CD4-positive, alpha-beta T cell treated with Interleukin-17A for 1 hour (primary cell): Measurements from ENCODE around the gene MAGI2.

ENCODE experiments used
- DNase-seq: peaks from one replicate; pipeline ENCODE4 v3.0.0-alpha.2; 2020

Gene MAGI2

GRCh38 chr7:78768859-78769258 lies 684.6 kb downstream of the MAGI2 start:
- no peak for DNase-seq

GRCh38 chr7:78765943-78766729 lies 687.3 kb downstream of the MAGI2 start:
- no peak for DNase-seq

- no peak for DNase-seq
These were observed 688.9 kb downstream of the MAGI2 start for GRCh38 chr7:78764571-78764970.

- no peak for DNase-seq
These were observed 690.8 kb downstream of the MAGI2 start for GRCh38 chr7:78762625-78763024.

GRCh38 chr7:78760620-78761355 lies 692.7 kb downstream of the MAGI2 start:
- no peak for DNase-seq

GRCh38 chr7:78752554-78752953 lies 700.9 kb downstream of the MAGI2 start:
- no peak for DNase-seq

- no peak for DNase-seq
These were observed 702.2 kb downstream of the MAGI2 start for GRCh38 chr7:78751253-78751652.

- DNase-seq: no peak
These were observed 704.3 kb downstream of the MAGI2 start for GRCh38 chr7:78749052-78749746.

- no peak for DNase-seq
These were observed 705.9 kb downstream of the MAGI2 start for GRCh38 chr7:78747592-78747991.

- no peak for DNase-seq
These were observed 707.2 kb downstream of the MAGI2 start for GRCh38 chr7:78746301-78746700.

- DNase-seq: no peak
These were observed 710.8 kb downstream of the MAGI2 start for GRCh38 chr7:78742694-78743093.

GRCh38 chr7:78736548-78736947 lies 716.9 kb downstream of the MAGI2 start:
- DNase-seq: no peak

- DNase-seq: no peak
These were observed 718.8 kb downstream of the MAGI2 start for GRCh38 chr7:78734626-78735025.

- DNase-seq: no peak
These were observed 733.4 kb downstream of the MAGI2 start for GRCh38 chr7:78720066-78720465.

- DNase-seq: no peak
These were observed 735.3 kb downstream of the MAGI2 start for GRCh38 chr7:78718212-78718611.

GRCh38 chr7:78716876-78717275 lies 736.6 kb downstream of the MAGI2 start:
- no peak for DNase-seq

GRCh38 chr7:78714356-78714755 lies 739.1 kb downstream of the MAGI2 start:
- no peak for DNase-seq

GRCh38 chr7:78712111-78712510 lies 741.4 kb downstream of the MAGI2 start:
- DNase-seq: no peak

GRCh38 chr7:78709658-78710057 lies 743.8 kb downstream of the MAGI2 start:
- no peak for DNase-seq

- no peak for DNase-seq
These were observed 749.0 kb downstream of the MAGI2 start for GRCh38 chr7:78704504-78704903.

GRCh38 chr7:78703391-78703790 lies 750.1 kb downstream of the MAGI2 start:
- no peak for DNase-seq

GRCh38 chr7:78702770-78703169 lies 750.7 kb downstream of the MAGI2 start:
- no peak for DNase-seq

- no peak for DNase-seq
These were observed 757.6 kb downstream of the MAGI2 start for GRCh38 chr7:78695826-78696225.

GRCh38 chr7:78691584-78691983 lies 761.9 kb downstream of the MAGI2 start:
- no peak for DNase-seq
